Activated CD4-positive, alpha-beta T cell treated with anti-CD3 and anti-CD28 coated beads, Interleukin-2, Interleukin-6, amounts not matched to agents 100 ng/mL and 50 ng/mL, durations not matched to agents 16 hours and 8 hours (primary cell): ENCODE results near the gene TUBB1.

Experiments
- DNase-seq: peaks from one replicate; pipeline ENCODE4 v3.0.0-alpha.2; 2020

Gene TUBB1

GRCh38 chr20:59044796-59045195 is 25.6 kb downstream of the TUBB1 start:
- DNase-seq: no peak

- no peak for DNase-seq
These were observed 27.6 kb downstream of the TUBB1 start for GRCh38 chr20:59046862-59047261.

GRCh38 chr20:59047938-59048680 is 28.9 kb downstream of the TUBB1 start:
- peak; percentile 74 for DNase-seq

GRCh38 chr20:59048681-59049030 is 29.4 kb downstream of the TUBB1 start:
- DNase-seq: no peak

GRCh38 chr20:59050437-59050836 is 31.2 kb downstream of the TUBB1 start:
- DNase-seq: no peak

GRCh38 chr20:59051666-59052185 is 32.5 kb downstream of the TUBB1 start:
- DNase-seq: no peak

GRCh38 chr20:59055302-59055701 is 36.1 kb downstream of the TUBB1 start:
- DNase-seq: no peak

- no peak for DNase-seq
These were observed 42.9 kb downstream of the TUBB1 start for GRCh38 chr20:59062081-59062480.

- DNase-seq: no peak
These were observed 44.4 kb downstream of the TUBB1 start for GRCh38 chr20:59063358-59064213.

- DNase-seq: no peak
These were observed 45.0 kb downstream of the TUBB1 start for GRCh38 chr20:59064214-59064722.

- no peak for DNase-seq
These were observed 49.3 kb downstream of the TUBB1 start for GRCh38 chr20:59068534-59068933.

- DNase-seq: no peak
These were observed 49.8 kb downstream of the TUBB1 start for GRCh38 chr20:59069026-59069425.

GRCh38 chr20:59071216-59071615 is 52.0 kb downstream of the TUBB1 start:
- peak; percentile 18 for DNase-seq

GRCh38 chr20:59073582-59073981 is 54.4 kb downstream of the TUBB1 start:
- DNase-seq: no peak

- peak; percentile 68 for DNase-seq
These were observed 55.2 kb downstream of the TUBB1 start for GRCh38 chr20:59074456-59074855.

- DNase-seq: peak; percentile 50
These were observed 56.8 kb downstream of the TUBB1 start for GRCh38 chr20:59075934-59076508.
